Renal cortical epithelial cell (primary cell): ENCODE data around the gene MZT2A. TPM values are rescaled to one million over a fixed set of nuclear protein-coding genes. Genes with fewer than 3 reads are reported as not detected.
"Not testable (repeated sequence)": the region's sequence is repeated elsewhere in the genome, so short reads cannot be mapped to it uniquely, and the experiment has no call there.

Source experiments
- DNase-seq: peaks from one replicate; pipeline ENCODE4 v3.0.0-alpha.2; 2011; ENCODE audit warnings: low read depth
- total RNA-seq: library from RNA; depleted of rRNA; stranded (reverse); fragments of >200 nt; gene quantifications from 2 replicates; pipeline ENCODE4 v1.2.3, GENCODE V29; 2014

The MZT2A gene, protein sequence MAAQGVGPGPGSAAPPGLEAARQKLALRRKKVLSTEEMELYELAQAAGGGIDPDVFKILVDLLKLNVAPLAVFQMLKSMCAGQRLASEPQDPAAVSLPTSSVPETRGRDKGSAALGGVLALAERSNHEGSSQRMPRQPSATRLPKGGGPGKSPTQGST
- total RNA-seq: 62.6 and 253 TPM in 2 replicates

DNA sequence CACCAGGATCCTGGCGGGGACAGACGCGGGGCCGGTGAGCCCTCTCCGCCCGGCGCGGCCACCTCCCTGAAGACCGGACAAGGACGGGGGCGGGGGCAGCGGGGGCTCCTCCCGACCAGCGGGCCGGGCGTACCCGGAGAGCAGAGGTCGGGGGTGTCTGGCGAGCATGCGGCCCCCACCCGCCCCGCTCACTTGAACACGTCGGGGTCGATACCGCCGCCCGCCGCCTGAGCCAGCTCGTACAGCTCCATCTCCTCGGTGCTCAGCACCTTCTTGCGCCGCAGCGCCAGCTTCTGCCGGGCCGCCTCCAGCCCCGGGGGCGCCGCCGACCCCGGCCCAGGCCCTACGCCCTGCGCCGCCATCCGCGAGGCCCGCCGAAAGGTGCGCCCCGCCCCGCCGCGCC lies at the start of gene MZT2A:
Gene MZT2A, minus strand, starts transcription at position 383 of the 403 bp plus-strand sequence. Its CDS starts 21 bp downstream, at position 362.
- not testable (repeated sequence) for DNase-seq

DNA sequence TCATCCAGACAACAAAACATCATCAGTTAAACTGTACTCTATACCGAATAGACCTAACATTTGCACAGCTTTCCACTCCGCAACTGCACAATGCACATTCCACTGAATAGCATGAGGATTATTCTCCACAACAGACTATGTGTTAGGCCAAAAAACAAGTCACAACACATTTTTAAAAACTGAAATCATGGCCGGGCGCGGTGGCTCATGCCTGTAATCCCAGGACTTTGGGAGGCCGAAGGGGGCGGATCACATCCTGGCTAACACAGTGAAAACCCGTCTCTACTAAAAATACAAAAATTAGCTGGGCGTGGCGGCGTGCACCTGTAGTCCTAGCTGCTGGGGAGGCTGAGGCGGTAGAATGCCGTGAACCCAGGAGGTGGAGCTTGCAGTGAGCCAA lies 46.7 kb upstream of the MZT2A start:
- not testable (repeated sequence) for DNase-seq

DNA sequence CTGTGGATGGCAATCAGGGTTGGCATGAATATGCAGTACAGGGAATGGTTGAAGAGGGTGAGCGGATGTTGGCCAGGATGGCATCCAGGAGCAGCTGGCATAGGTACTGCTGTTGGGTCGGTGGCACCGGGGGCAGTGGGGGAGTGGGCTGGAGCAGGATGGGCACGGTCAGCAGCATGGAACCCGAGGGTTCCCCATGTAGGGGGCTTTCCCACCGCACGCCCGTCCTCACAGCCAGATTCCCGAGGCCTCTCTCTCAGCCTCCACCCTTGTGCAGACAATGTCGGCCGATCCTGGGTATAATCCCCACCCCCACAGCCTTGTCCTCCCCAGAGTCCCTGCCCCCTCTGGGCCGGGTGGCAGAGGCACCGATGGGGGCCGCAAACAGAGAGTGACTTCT lies 44.6 kb upstream of the MZT2A start:
- DNase-seq: not testable (repeated sequence)

DNA sequence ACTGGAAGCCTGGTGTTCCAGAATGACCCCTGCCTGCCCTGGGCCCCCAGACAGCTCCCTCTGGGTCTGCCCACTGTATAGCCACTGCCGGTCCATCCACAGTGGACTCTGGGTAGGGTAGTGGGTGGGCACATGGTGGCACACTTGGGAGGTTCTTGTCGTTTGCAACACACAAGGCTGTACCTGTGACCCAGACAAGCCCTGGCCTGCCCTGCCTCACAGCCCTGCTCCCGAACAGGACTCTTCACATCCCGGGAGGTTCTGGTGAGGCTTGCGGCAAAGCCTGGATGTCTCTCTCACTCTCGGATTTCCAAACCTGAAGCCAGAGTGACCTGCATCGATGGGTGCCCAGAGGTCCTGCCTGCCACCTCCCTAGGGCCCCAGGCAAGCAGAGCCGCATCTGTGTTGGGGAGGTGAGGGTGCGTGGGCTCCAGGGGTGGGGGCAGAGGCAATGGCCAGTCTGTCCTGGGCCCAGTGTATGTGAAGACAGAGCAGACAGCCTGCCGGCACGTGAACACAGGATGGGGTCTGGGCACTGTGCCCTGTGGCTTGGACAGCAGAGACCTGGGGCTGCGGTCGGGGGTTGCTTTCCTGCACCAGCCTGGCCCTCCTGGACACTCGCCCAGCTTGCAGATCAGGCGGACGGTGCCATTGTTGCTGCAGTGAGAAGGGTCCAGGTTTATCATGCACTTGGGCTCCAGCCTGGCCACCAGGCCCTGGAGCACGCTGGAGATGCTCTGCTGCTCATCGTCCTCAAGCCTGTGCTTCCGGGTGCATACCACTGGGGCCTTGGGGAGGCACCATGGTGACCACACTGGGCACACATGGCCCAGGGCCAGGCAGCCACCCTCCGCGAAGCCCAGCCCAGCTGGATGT lies 44.0 kb upstream of the MZT2A start:
- DNase-seq: not testable (repeated sequence)

DNA sequence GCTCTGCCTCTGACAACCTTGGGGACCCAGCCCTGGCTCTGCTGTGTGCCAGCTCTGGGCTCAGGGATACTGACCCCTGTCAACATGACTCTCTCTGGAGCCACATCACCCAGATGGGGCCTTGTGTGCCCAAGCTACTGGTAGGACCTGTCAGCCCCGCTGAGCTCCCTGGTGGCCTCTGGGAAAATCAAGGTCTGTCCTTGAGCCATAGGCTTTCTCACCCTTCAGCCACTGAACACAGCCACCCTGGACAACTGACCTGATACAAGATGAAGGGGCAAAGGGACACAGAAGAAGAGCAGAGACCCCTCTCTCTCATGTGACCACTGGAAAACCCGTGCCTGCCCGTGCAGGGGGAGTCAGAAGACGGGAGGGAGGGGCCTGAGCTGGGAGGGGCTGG lies 43.3 kb upstream of the MZT2A start:
- DNase-seq: no peak

DNA sequence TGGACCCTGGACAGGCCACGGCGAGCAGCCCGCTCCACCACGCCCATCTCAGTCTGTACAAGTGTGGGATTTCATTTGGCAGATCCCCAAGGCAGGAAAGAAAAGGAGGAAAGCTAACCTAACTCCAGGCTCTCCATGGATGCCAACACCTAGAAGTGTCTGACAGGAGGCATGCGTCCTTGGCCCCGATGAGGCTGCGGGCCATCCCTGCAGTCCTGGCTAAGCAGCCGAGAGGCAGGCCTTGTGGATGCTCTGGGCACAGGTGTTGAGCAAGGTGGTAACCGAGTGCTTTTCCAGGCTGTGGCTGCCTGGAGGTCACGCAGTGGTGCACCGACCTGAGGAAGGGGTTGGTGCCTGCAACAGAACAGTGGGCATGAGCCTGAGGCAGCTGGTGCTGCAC lies 42.8 kb upstream of the MZT2A start:
- DNase-seq: not testable (repeated sequence)

DNA sequence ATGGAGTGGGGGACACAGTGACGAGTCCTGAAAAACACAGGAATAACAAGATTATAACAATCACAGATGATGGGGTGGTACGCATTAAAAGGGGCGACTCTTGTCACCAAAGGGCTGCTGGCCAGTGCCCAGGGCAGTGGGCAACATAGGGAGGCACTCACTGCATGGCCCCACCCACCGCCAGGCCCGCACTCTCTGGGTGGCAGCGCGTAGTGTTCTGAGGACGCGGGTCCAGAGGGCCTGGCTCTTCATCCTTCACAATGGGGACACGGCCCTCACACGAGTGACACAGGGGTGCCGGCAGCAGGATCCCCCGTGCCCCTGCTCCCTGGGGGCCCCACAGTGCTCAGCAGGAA lies 42.1 kb upstream of the MZT2A start:
- not testable (repeated sequence) for DNase-seq

DNA sequence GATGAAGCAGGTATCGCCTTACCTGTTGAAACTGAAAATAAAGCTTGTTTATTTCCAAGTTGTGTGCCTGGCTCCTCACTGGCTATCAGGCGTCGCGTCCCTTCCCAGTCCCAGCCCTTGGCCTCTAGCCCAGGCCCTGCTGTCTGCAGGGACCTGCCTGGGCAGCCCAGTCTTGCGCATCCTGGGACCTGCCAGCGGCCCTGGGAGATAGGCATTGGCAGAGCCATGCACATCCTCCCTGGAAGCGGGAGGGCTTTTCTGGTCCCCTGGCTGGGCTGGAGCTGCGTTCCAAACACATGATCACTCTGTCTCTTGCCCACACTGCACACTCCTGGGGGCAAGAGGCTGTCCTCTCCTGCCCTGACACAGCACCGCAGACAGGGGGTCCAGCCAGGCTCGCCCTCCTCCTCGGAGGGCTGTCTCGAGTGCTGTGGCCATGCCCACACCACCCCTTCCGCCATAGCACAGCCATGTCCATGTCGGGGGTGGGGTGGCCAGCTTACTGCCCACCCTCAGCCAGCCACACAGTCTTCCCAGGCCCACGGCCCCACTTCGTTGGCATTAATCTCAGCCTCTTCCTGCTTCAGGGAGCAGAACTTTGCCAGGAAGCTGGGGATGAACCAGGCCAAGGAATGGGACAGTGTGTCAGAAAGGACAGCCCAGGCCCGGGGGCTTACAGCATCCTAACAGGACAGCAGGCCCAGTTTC lies 41.6 kb upstream of the MZT2A start:
- not testable (repeated sequence) for DNase-seq

DNA sequence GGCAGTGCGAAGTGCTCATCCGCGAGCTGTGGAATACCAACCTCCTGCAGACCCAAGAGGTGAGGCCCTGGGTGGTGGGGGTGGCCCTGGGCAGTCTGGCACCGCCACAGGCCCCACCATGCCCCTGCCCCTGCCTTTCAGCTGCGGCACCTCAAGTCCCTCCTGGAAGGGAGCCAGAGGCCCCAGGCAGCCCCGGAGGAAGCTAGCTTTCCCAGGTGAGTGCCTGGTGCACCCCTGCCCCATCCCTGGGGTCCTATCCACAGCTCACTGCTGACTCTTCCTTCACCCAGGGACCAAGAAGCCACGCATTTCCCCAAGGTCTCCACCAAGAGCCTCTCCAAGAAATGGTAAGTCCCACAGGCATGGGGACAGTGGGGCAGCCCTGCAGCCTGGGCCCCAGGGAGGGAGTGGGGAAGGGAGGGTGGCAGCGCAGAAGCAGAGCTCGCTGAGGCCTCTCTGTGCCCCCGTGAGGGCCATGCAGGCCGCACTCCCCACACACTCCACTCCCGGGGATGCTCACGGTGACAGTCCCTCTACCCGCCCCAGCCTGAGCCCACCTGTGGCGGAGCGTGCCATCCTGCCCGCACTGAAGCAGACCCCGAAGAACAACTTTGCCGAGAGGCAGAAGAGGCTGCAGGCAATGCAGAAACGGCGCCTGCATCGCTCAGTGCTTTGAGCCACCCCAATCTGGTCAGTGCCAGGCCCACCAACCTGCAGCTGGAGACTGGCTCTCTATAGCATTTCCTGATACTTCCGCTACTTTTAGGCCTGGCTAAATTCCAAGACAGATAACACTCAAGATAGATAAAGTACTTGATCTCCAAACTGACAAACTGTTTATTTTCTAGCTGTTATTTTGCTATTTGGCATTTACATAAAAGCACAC lies 40.8 kb upstream of the MZT2A start:
- not testable (repeated sequence) for DNase-seq

DNA sequence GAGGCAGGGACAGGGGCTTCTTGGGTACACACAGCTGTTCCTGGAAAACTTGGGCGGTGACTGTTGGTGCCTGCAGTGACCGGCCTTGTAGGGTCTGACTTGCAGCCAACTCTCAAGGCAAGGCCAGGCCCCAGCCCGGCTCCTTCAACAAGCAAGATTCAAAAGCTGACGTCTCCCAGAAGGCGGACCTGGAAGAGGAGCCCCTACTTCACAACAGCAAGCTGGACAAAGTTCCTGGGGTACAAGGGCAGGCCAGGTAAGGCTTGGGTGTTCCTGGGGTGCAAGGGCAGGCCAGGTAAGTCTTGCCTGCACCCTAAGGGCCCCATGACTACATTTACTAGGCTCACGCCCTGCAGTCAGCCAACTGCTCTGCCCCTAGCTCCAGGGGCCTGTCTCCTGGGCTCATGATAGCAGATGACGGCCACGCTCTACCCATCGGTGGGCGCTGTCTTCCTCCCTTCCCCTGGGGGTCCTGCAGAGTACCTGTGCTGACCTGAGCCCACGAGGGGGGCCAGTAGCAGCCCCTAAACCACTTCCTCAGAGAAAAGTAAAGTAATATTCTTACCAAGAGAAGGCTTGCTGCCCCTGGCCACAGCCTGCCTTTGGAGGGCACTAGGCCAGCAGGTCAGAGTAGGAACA lies 39.5 kb upstream of the MZT2A start:
- DNase-seq: not testable (repeated sequence)

DNA sequence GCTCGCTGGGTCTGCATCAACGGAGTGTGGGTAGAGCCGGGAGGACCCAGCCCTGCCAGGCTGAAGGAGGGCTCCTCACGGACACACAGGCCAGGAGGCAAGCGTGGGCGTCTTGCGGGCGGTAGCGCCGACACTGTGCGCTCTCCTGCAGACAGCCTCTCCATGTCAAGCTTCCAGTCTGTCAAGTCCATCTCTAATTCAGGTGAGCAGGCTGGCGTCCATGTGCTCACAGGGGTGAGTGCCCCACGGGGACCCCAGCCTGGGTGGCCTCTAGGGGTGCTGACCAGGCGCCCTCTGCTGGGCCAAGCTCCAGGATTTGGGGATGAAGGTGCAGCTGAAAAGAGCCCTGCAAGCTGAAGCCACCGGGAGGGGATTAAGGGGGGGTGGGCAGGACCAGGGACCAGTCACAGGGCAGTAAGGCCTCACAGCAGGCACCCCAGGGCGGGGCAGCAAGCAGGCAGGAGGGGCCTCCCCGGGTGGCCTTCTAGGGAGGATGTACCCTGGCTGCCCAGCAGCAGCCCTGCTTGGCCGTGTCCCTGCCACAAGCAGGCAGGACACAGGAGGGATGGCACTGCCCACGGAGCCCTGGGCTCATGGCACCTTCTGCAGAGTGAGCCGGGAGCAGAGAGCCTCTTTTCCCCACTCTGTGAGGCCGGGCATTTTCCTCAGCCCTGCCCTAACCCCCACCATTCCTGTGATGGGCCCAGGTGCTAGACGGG lies 38.6 kb upstream of the MZT2A start:
- not testable (repeated sequence) for DNase-seq

DNA sequence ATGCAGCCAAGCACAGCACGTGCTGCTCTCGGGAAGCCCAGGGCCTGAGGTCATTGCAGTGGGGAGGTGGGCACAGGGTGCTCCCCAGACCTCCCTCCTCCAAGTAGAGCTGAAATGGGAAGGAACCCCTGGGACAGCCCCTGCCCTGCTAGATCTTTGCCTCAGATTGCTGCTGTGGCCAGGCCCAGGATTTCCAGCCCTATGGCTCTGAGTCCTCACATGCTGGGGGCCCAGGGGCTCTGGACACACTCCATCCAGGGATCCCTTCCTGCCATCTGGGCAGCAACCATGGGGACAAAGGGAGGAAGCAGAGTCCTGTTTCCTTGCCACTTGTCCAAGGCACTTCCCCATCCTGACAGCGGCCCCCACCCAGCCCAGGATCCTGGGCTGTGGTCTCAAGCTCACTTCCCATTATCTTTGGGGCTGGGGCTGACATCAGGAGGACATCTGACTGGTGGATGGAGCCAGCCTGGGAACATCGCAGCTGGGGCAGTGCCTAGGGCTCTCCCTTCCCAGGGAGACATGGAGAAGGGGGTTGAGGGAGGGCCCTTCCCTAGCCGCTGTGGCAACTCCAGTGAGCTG lies 37.8 kb upstream of the MZT2A start:
- DNase-seq: not testable (repeated sequence)

DNA sequence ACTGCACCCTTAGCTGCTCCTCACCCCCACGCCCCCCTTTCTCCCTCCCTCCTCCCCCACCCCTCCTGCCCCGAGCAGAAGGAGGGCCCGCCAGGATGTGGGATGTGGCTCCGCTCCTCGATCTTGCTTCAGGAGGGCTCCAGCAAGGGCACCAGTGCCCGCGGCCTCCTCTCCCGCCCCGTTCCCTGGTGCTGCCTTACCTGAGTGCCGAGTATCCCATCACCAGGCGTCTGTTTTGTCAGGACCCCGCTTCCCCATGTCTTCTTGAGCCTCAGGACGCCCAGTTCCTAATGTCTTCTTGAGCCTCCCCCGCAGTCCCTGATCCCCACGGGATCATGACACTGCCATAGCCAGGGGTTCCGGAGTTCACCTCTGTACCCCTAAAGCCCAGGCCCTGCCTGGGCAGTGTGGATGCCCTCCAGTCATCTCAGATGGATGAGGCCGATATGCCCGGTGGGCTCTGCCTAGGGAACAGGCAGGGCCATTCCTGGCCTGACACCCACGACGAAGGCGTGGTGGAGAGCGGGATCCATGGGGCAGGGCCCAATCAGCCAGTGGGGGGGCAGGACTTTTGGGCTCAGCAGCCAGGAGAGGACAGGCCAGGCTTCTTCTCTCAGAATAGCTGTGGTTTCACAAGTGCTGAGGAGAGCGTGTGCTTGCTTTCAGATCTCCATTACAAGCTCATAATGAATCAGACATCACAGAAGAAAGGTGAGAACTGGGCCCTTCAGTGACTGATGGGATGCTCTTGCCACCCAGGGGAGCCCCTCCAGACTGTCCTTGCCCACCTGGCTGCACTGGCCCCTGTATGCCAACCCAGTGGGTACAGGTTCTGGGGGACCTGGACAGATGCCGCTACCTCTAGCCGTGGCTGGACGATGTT lies 37.0 kb upstream of the MZT2A start:
- DNase-seq: not testable (repeated sequence)

DNA sequence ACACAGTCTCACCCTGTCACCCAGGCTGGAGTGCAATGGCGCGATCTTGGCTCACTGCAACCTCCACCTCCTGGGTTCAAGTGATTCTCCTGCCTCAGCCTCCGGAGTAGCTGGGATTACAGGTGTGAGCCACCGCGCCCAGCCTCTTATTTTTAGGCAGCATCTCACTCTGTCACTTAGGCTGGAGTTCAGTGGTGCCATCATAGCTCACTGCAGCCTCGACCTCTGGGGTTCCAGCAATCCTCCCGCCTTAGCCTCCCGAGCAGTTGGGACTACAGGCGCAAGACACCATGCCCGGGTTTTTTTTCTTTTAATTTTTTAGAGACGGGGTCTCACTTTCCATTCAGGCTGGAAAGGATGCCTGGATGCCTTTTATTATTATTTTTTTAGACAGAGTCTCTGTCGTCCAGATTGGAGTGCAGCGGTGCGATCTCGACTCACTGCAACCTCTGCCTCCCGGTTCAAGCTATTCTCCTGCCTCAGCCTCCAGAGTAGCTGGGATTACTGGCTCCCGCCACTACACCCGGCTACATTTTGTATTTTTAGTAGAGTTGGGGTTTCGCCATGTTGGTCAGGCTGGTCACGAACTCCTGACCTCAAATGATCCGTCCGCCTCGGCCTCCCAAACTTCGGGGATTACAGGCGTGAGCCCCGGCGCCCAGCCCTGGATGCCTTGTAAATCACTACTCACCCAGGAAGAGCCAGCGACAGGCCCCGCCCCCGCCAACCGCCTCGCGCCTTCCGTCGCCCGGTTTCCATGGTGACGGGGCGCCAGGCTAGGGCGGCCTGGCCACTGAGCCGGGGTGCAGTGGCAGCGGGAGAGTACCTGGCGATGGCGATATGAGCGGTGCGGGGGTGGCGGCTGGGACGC lies 35.2 kb upstream of the MZT2A start, which contains the start of gene CCDC74A:
Gene CCDC74A, plus strand, starts transcription at position 758 of the 871 bp plus-strand sequence. Its CDS starts 83 bp downstream, at position 841.
- DNase-seq: peak; percentile 18

DNA sequence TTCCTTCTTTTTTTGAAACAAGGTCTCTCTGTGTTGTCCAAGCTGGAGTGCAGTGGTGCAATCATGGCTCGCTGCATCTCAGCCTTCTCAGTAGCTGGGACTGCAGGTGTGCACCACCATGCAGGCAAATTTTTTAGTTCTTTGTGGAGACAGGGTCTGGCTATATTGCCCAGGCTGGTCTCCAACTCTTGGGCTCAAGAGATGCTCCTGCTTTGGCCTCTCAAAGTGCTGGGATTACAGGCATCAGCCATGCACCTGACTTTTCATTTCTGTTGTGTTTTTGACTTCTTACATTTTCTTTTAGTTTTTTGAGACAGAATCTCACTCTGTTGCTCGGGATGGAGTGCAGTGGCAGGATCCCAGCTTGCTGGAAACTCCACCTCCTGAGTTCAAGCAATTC lies 33.1 kb upstream of the MZT2A start:
- not testable (repeated sequence) for DNase-seq

DNA sequence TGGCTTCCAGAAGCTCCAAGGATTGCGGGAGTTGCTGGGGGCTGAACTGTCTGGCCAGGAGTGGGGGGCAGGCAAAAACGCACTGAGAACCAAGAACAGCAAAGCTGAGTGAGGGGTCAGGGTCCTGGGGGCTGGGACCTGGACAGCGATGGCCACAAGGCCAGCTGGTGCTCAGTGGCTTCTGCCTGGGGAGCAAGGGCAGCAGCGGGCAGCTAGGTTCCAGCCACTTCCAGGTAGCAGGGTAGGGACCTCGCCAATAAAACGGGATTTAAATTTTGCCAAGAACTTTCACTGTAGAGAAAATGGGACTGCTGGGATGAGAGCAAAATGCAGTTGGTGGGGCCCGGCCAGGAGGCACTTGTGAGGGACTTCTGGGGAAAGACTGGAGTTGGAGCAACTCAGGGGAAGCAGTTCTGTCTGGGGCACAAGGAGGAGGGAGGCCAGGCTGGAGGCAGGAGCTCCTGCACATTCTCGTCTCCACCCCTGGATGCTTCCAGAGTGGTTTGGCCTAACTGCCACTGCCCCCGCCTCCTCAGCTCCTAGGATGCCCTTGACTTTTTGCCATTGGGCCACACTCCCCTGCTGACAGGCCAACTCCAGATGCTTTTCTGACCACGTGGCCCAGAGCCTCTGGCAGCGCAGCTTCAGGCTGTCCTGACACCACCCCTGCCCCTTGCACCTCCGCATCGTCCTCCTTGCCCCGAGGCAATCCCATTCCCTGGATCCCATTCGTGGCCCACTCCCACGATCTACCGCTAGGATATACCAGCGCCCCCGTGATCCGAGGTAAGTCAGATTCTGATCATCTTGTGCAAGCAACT lies 30.0 kb upstream of the MZT2A start:
- no peak for DNase-seq

DNA sequence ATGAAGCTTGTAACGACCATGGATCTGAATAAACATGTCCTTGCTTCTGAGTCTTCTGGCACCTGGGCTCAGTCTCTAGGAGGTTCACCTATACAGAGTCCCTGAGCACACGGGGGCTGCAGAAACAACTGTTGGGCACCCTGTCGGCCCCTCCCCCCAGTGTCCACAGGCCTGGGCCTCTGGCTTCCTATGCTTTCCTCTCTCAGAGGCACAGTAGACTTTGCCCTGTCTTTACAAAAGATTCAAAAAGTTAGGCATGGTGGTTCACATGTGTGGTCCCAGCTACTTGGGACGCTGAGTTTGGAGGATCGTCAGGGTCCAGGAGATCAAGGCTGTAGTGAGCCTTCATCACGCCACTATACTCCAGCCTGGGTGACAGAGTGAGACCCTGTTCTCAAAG lies 29.3 kb upstream of the MZT2A start:
- not testable (repeated sequence) for DNase-seq
